Lower leg skin (tissue), 4 donors: Measurements from ENCODE around the gene FOXN1. TPM values are rescaled to one million over a fixed set of nuclear protein-coding genes. Genes with fewer than 3 reads are reported as not detected.

Experiments used
- DNase-seq, 2 donors: peaks; one replicate each; pipeline ENCODE4 v3.0.0-alpha.2; 2019; ENCODE audit warnings: low spot score in 2 of 2
- H3K4me3 ChIP-seq: fragments of 200-600 bp; sonication (generic); 2 replicates; pipeline ENCODE4 v1.5.1; 2017; ENCODE audit warnings: mild to moderate bottlenecking, low read depth; ENCODE audit not compliant: poor library complexity, severe bottlenecking
- POLR2A ChIP-seq, 2 donors: fragments of 450-650 bp; IDR thresholded peaks; one replicate each; pipeline ENCODE4 v1.6.1; 2016 to 2017; ENCODE audit warnings: antibody characterized with exemption in 2 of 2, mild to moderate bottlenecking in 1 of 2, moderate library complexity in 1 of 2
- WGBS, 2 donors: methylation state at CpG; one replicate each; pipeline ENCODE4 v1.1.5; 2018; 5-methylcytosine and 5-hydroxymethylcytosine counted together
- intact Hi-C: fragments of 100-400 bp; cut with DNase I; formaldehyde crosslinking; loops from one replicate; pipeline ENCODE4 v1.15.0; 2023; ENCODE audit warnings: low total_unique reads
- total RNA-seq, 4 donors: library from RNA; depleted of rRNA; stranded (reverse); fragments of >200 nt; gene quantifications; one replicate each; pipeline ENCODE4 v1.1.0, GENCODE V29; 2016
- TF ChIP-seq, protein P1 (sequence below), 3 donors: fragments of 450-650 bp; IDR thresholded peaks; one replicate each; pipeline ENCODE4 v1.5.1; 2016; ENCODE audit warnings: antibody characterized with exemption in 3 of 3, mild to moderate bottlenecking in 3 of 3, moderate library complexity in 2 of 3

The FOXN1 gene
- total RNA-seq, 4 donors from 2014 or later: 28.9 to 65.0 (median 45.4) TPM

DNA sequence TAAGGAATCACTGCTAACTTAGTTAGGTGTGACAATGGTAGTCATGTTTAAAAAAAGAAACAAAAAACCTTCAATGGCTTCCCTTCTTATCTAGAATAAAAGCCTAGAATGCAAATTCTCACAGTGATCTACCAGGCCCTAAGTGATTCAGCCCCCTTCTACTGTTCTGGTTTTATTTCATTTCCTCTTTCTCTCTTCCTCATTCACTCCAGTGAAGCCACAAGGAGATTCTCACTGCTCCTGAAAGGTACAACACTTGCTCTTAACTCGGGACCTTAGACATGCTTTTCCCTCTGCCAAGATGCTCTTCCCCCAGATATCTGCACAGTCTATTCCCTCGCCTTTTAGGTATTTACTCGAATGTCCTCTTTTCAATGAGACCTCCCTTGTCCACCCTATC is 61.5 kb downstream of the FOXN1 start:
- DNase-seq: no peak
- no peak overlapping the region for H3K4me3 ChIP-seq
- TF ChIP-seq POLR2A (IDR thresholded peaks at IDR 0.05): no peak
- TF ChIP-seq, protein P1, sequence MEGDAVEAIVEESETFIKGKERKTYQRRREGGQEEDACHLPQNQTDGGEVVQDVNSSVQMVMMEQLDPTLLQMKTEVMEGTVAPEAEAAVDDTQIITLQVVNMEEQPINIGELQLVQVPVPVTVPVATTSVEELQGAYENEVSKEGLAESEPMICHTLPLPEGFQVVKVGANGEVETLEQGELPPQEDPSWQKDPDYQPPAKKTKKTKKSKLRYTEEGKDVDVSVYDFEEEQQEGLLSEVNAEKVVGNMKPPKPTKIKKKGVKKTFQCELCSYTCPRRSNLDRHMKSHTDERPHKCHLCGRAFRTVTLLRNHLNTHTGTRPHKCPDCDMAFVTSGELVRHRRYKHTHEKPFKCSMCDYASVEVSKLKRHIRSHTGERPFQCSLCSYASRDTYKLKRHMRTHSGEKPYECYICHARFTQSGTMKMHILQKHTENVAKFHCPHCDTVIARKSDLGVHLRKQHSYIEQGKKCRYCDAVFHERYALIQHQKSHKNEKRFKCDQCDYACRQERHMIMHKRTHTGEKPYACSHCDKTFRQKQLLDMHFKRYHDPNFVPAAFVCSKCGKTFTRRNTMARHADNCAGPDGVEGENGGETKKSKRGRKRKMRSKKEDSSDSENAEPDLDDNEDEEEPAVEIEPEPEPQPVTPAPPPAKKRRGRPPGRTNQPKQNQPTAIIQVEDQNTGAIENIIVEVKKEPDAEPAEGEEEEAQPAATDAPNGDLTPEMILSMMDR (IDR thresholded peaks at IDR 0.05): no peak
- intact Hi-C loops: no loop called here
- WGBS, 2 donors: 90 to 93% methylated on average over 3 of the region's 3 CpGs

DNA sequence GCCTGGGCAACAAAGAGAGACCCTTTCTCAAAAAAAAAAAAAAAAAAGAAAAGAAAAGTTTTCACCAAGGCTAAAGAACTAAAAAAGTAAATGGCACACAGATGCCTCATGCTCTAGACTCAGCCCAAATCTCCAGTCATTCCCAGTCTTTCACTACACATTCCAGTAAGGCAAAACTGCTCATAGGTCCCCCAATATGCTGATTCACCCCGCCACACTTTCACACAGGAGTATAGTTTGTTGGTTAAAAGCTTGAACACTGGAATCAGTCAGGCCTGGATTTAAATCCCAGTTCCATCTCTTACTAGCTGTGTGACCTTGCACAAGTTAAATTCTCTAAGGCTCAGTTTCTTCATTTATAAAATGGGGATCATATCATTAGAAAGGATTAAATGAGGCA is 63.3 kb downstream of the FOXN1 start:
- DNase-seq: no peak
- TF ChIP-seq POLR2A (IDR thresholded peaks at IDR 0.05): no peak
- TF ChIP-seq, protein P1 (IDR thresholded peaks at IDR 0.05): no peak
- intact Hi-C loops: no loop called here
- no peak overlapping the region for H3K4me3 ChIP-seq
- 89 to 97% methylated on average over 1 of the region's 1 CpG for WGBS, 2 donors

DNA sequence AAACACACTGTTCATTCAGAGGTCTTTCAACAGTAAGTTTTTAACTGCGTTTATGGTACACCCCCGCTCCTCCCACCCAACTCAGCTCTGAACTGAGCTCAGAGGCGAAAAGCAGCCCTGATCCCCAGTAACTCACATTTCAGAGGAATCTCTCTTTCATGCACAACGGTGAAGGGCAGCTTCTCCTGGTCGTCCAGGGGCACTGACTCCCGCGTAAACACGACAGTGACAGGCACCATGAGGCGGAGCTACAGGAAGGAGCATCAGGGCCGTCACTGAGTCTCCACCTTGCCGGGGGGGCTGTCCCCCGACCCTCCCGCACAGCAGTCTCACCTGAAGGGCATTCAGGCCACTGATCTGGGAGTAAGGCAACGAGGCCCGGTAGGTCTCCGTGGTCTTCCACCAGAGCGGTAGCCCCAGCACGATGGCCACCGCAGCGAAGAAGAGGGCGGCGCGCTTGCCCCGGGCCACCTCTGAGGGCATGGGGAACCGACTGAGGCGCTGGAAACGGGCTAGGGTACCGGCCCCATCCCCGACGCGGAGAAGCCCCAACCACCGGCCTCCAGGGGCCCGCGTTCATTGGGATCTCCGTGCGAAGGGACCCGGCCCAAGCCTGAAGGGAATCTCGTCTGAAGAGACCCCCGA is 64.7 kb downstream of the FOXN1 start:
- peak overlapping the region; percentile 94 for H3K4me3 ChIP-seq
- intact Hi-C loops: no loop called here
- TF ChIP-seq, protein P1 (IDR thresholded peaks at IDR 0.05): no peak
- no peak for TF ChIP-seq POLR2A (IDR thresholded peaks at IDR 0.05)
- DNase-seq: no peak
- WGBS, 2 donors: 1 to 2% methylated on average over 36 to 38 of the region's 39 CpGs

GRCh38 chr17:28571361-28572122 is 65.4 kb downstream of the FOXN1 start, which contains the start of gene PIGS:
Gene PIGS, minus strand, starts transcription at chr17:28571524. Its CDS starts 28 bp downstream, at chr17:28571496.
- peak within 1 kb of the TSS; percentile 94 for H3K4me3 ChIP-seq
- 0% methylated on average over 34 to 49 of the region's 49 CpGs for WGBS, 2 donors
- intact Hi-C loops: no loop called here
- peak; percentile 93 to 99 for DNase-seq
- TF ChIP-seq POLR2A (IDR thresholded peaks at IDR 0.05): peak in 1 of 2 donors; percentile 3
- TF ChIP-seq, protein P1 (IDR thresholded peaks at IDR 0.05): no peak

DNA sequence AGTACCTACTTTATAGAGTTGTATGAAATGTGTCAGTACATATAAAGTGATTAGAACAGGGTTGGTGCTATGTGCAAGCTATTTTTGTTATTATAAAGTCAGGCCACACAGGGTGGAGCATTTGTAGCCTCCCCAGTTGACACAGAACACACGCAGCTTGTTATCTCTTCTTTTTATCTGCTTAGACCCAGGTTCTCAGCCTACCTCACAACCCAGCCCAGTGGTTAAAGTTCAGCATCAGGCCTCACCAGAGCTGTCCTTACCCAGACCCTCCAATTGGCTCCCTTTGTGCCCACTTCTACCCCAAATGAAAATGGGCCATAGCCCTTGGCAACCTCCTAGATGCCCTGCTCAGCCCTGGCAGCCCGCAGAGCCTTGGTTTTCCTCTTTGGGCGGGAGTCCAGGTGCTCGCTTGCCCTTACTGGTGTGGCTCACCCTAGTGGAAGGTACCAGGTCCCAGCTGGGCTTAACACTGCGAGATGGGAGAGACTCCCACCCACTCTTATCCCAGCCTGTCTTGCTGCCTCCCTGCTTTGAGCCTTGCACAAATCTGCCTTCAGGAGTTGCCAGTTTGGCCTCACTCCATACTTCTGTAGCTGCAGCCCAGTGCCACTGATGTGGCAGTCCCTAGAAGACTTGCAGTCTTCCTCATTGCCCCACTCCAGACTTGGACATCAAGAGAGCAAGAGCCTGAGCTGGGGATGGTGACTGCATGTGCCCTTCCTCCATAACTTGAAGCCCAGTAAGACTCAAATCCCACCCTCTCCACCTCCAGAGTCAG is 66.3 kb downstream of the FOXN1 start:
- 46 to 65% methylated on average over 5 of the region's 5 CpGs for WGBS, 2 donors
- intact Hi-C loops: no loop called here
- H3K4me3 ChIP-seq: no peak overlapping the region
- TF ChIP-seq, protein P1 (IDR thresholded peaks at IDR 0.05): no peak
- no peak for TF ChIP-seq POLR2A (IDR thresholded peaks at IDR 0.05)
- no peak for DNase-seq
